ENCODE data around the gene STAT5A. TPM values are rescaled to one million over a fixed set of nuclear protein-coding genes. Genes with fewer than 3 reads are reported as not detected.
"Not testable (repeated sequence)": the region's sequence is repeated elsewhere in the genome, so short reads cannot be mapped to it uniquely, and the experiment has no call there.

STAT5A gene
- total RNA-seq, 3 donors from 2014 or later, result 72.8 to 363 (median 78.9) TPM

- no peaks in the 10 kb centered on the region for H3K9me3 ChIP-seq
- H3K36me3 ChIP-seq, result no peaks in the 10 kb centered on the region
- no peak overlapping the region for H3K27ac ChIP-seq
- intact Hi-C loops (cut with DNase I; ENCODE audit: low total_unique reads), result loop anchor here (10.0 kb wide), 1 partner anchor 1736 kb away; the partner anchor contains the start of gene CCR7
- H3K4me1 ChIP-seq, result no peaks in the 10 kb centered on the region
- TF ChIP-seq CTCF (IDR thresholded peaks at IDR 0.05) (no peak), POLR2A (IDR thresholded peaks at IDR 0.05) (no peak), POLR2AphosphoS5 (IDR thresholded peaks at IDR 0.05) (no peak)
- no peak for DNase-seq (ENCODE audit: low spot score in 2 of 2)
- H3K27me3 ChIP-seq, result no peaks in the 10 kb centered on the region
- H3K4me3 ChIP-seq, result no peak overlapping the region
These were observed 12.7 kb downstream of the STAT5A start for GRCh38 chr17:42301022-42301421.

GRCh38 chr17:42303694-42304093 lies 15.4 kb downstream of the STAT5A start:
- Histone ChIP-seq H3K9me3 (no peaks in the 10 kb centered on the region), H3K4me3 (no peak overlapping the region), H3K27ac (no peak overlapping the region), H3K36me3 (no peaks in the 10 kb centered on the region), H3K4me1 (no peaks in the 10 kb centered on the region), H3K27me3 (no peaks in the 10 kb centered on the region)
- intact Hi-C loops (cut with DNase I; ENCODE audit: low total_unique reads), result loop anchor here (10.0 kb wide), 1 partner anchor 1739 kb away; the partner anchor contains the start of gene CCR7
- TF ChIP-seq POLR2A (IDR thresholded peaks at IDR 0.05), result no peak
- TF ChIP-seq POLR2AphosphoS5 (IDR thresholded peaks at IDR 0.05), result no peak
- TF ChIP-seq CTCF (IDR thresholded peaks at IDR 0.05), result no peak
- DNase-seq (ENCODE audit: low spot score in 2 of 2), result no peak

GRCh38 chr17:42304187-42305030 lies 16.1 kb downstream of the STAT5A start:
- H3K27me3 ChIP-seq, result no peaks in the 10 kb centered on the region
- no peaks in the 10 kb centered on the region for H3K36me3 ChIP-seq
- DNase-seq (ENCODE audit: low spot score in 2 of 2), result no peak
- H3K4me3 ChIP-seq, result no peak overlapping the region
- H3K9me3 ChIP-seq, result no peaks in the 10 kb centered on the region
- TF ChIP-seq CTCF (IDR thresholded peaks at IDR 0.05) (no peak), POLR2AphosphoS5 (IDR thresholded peaks at IDR 0.05) (no peak), POLR2A (IDR thresholded peaks at IDR 0.05) (no peak)
- intact Hi-C loops (cut with DNase I; ENCODE audit: low total_unique reads), result loop anchor here (10.0 kb wide), 1 partner anchor 1740 kb away; the partner anchor contains the start of gene CCR7
- no peak overlapping the region for H3K27ac ChIP-seq
- H3K4me1 ChIP-seq, result no peaks in the 10 kb centered on the region

GRCh38 chr17:42305031-42305330 lies 16.7 kb downstream of the STAT5A start:
- H3K36me3 ChIP-seq; H3K4me3 ChIP-seq; H3K27ac ChIP-seq; H3K4me1 ChIP-seq; DNase-seq (ENCODE audit: low spot score in 2 of 2); H3K9me3 ChIP-seq; H3K27me3 ChIP-seq: not testable (repeated sequence)
- intact Hi-C loops (cut with DNase I; ENCODE audit: low total_unique reads), result loop anchor here (10.0 kb wide), 1 partner anchor 1740 kb away; the partner anchor contains the start of gene CCR7

- H3K36me3 ChIP-seq, result no peaks in the 10 kb centered on the region
- no peak for DNase-seq (ENCODE audit: low spot score in 2 of 2)
- no peaks in the 10 kb centered on the region for H3K4me1 ChIP-seq
- no peak overlapping the region for H3K4me3 ChIP-seq
- intact Hi-C loops (cut with DNase I; ENCODE audit: low total_unique reads), result loop anchor here (10.0 kb wide), 1 partner anchor 1741 kb away; the partner anchor contains the start of gene CCR7
- TF ChIP-seq POLR2AphosphoS5 (IDR thresholded peaks at IDR 0.05) (no peak), POLR2A (IDR thresholded peaks at IDR 0.05) (no peak), CTCF (IDR thresholded peaks at IDR 0.05) (no peak)
- H3K27me3 ChIP-seq, result no peaks in the 10 kb centered on the region
- H3K9me3 ChIP-seq, result no peaks in the 10 kb centered on the region
- no peak overlapping the region for H3K27ac ChIP-seq
These were observed 17.5 kb downstream of the STAT5A start for GRCh38 chr17:42305543-42306384.

Data from breast epithelium (tissue), 4 donors.